Testis (tissue), 3 donors: ENCODE measurements around the gene CCDC150. TPM values are rescaled to one million over a fixed set of nuclear protein-coding genes. Genes with fewer than 3 reads are reported as not detected.

Experiments used
- DNase-seq: peaks from one replicate; pipeline ENCODE4 v3.0.0-alpha.2; 2019
- H3K27ac ChIP-seq, 2 donors: fragments of 200-600 bp; sonication (generic); one replicate each; pipeline ENCODE4 v1.5.1; 2019
- H3K27me3 ChIP-seq: fragments of 200-600 bp; sonication (generic); one replicate; pipeline ENCODE4 v1.5.1; 2019
- H3K36me3 ChIP-seq: fragments of 200-600 bp; sonication (generic); one replicate; pipeline ENCODE4 v1.5.1; 2017; ENCODE audit warnings: low read depth; ENCODE audit errors: missing control alignments
- H3K4me1 ChIP-seq: fragments of 200-600 bp; sonication (generic); one replicate; pipeline ENCODE4 v1.5.1; 2019
- H3K4me3 ChIP-seq, 2 donors: fragments of 200-600 bp; sonication (generic); one replicate each; pipeline ENCODE4 v1.5.1; 2017 to 2019
- H3K9me3 ChIP-seq: fragments of 200-600 bp; sonication (generic); one replicate; pipeline ENCODE4 v1.5.1; 2017
- POLR2A ChIP-seq: fragments of 450-650 bp; IDR thresholded peaks from one replicate; pipeline ENCODE4 v1.6.1; 2017; ENCODE audit warnings: antibody characterized with exemption, mild to moderate bottlenecking, moderate library complexity
- whole genome bisulfite sequencing, 2 donors: methylation state at CpG; one replicate each; pipeline ENCODE4 v1.1.5; 2018; 5-methylcytosine and 5-hydroxymethylcytosine counted together
- intact Hi-C: fragments of 100-400 bp; cut with DNase I; formaldehyde crosslinking; loops from one replicate; pipeline ENCODE4 v1.15.1; 2023; ENCODE audit warnings: low total_unique reads
- polyA plus RNA-seq: library from polyadenylated mRNA; stranded (reverse); fragments of 350-450 nt; fragmentation: Illumina TruSeq; extraction: RNeasy Lipid Tissue Mini Kit (QIAGEN cat#74804); gene quantifications from one replicate; pipeline ENCODE4 v1.2.3, GENCODE V29; 2014; ENCODE audit warnings: low read depth, low replicate concordance; ENCODE audit not compliant: insufficient read depth
- total RNA-seq, 2 donors: library from RNA; depleted of rRNA; stranded (reverse); fragments of >200 nt; gene quantifications; one replicate each; pipeline ENCODE4 v1.2.3, GENCODE V29; 2016
- TF ChIP-seq, protein P1 (sequence below), 3 experiments: fragments of 450-650 bp in 2 of 3; fragments of 200-600 bp in 1 of 3; sonication (generic) in 1 of 3; IDR thresholded peaks; one replicate each; pipeline ENCODE4 v1.5.1; 2016 to 2019; ENCODE audit warnings: antibody characterized with exemption in 3 of 3, mild to moderate bottlenecking in 2 of 3, moderate library complexity in 1 of 3

Gene CCDC150
- total and polyA plus RNA-seq, 3 donors from 2014 or later = 22.7 to 52.0 (median 31.7) TPM

DNA sequence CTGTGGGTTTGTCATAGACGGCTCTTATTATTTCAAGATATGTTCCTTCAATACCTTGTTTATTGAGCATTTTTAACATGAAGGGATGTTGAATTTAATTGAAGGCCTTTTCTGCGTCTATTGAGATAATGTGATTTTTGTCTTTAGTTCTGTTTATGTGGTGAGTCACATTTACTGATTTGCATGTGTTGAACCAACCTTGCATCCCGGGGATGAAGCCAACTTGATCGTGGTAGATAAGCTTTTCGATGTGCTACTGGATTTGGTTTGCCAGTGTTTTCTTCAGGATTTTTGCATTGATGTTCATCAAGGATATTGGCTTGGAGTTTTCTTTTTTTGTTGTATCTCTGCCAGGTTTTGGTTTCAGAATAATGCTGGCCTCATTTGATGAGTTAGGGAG, 99.5 kb downstream of the CCDC150 start:
- Histone ChIP-seq H3K27me3 (no peaks in the 10 kb centered on the region), H3K36me3 (no peaks in the 10 kb centered on the region), H3K27ac (no peak overlapping the region), H3K4me3 (no peak overlapping the region), H3K4me1 (no peaks in the 10 kb centered on the region), H3K9me3 (no peaks in the 10 kb centered on the region)
- TF ChIP-seq POLR2A = no peak
- TF ChIP-seq, protein P1, sequence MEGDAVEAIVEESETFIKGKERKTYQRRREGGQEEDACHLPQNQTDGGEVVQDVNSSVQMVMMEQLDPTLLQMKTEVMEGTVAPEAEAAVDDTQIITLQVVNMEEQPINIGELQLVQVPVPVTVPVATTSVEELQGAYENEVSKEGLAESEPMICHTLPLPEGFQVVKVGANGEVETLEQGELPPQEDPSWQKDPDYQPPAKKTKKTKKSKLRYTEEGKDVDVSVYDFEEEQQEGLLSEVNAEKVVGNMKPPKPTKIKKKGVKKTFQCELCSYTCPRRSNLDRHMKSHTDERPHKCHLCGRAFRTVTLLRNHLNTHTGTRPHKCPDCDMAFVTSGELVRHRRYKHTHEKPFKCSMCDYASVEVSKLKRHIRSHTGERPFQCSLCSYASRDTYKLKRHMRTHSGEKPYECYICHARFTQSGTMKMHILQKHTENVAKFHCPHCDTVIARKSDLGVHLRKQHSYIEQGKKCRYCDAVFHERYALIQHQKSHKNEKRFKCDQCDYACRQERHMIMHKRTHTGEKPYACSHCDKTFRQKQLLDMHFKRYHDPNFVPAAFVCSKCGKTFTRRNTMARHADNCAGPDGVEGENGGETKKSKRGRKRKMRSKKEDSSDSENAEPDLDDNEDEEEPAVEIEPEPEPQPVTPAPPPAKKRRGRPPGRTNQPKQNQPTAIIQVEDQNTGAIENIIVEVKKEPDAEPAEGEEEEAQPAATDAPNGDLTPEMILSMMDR (IDR thresholded peaks at IDR 0.05) = no peak
- WGBS, 2 donors = 93 to 95% methylated on average over 5 of the region's 5 CpGs
- intact Hi-C loops = no loop called here
- no peak for DNase-seq

DNA sequence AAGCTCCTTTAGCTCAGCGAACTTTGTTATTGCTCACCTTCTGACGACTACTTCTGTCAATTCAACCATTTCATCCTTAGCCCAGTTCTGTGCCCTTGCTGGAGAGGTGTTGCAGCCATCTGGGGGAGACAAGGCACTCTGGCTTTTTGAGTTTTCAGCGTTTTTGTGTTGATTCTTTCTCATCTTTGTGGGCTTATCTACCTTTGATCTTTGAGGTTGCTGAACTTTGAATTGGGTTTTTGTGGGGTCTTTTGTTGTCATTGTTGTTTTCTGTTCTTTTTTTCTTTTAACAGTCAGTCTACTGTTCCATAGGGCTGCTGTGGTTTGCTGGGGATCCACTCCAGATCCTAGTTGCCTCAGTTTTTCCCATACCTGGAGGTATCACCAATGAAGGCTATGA, 102.7 kb downstream of the CCDC150 start:
- no peaks in the 10 kb centered on the region for H3K36me3 ChIP-seq
- H3K4me1 ChIP-seq = no peaks in the 10 kb centered on the region
- no peak overlapping the region for H3K27ac ChIP-seq
- H3K9me3 ChIP-seq = no peaks in the 10 kb centered on the region
- H3K27me3 ChIP-seq = no peaks in the 10 kb centered on the region
- WGBS, 2 donors = 92 to 93% methylated on average over 3 of the region's 3 CpGs
- DNase-seq = no peak
- intact Hi-C loops = no loop called here
- TF ChIP-seq, protein P1 (IDR thresholded peaks at IDR 0.05) = no peak
- TF ChIP-seq POLR2A = no peak
- no peak overlapping the region for H3K4me3 ChIP-seq

GRCh38 chr2:196742685-196743084, 103.2 kb downstream of the CCDC150 start:
- Histone ChIP-seq H3K27ac (no peak overlapping the region), H3K36me3 (no peaks in the 10 kb centered on the region), H3K4me1 (no peaks in the 10 kb centered on the region), H3K9me3 (no peaks in the 10 kb centered on the region), H3K4me3 (no peak overlapping the region), H3K27me3 (no peaks in the 10 kb centered on the region)
- no peak for DNase-seq
- TF ChIP-seq POLR2A = no peak
- TF ChIP-seq, protein P1 (IDR thresholded peaks at IDR 0.05) = no peak
- WGBS, 2 donors = 71% methylated on average over 3 of the region's 3 CpGs; no CpG with 5 or more reads in 1 of the 2 donors
- intact Hi-C loops = no loop called here

DNA sequence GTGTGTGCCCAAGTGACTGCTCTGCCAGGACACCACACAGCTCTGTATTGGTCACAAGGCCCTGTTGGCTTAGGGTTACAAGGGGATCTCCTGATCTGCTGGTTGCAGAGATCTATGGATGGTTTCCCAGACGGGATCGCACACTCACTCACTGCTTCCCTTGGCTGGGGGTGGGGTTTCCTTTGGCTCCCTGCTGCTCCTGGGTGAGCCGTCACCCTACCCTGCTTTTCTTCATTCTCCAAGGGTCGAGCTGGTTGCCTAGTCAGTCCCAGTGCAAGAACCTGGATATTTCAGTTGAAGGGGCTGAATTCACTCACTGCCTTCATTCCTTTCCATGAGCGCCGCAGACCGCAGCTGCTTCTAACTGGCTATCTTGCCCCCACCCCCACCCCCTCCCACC, 103.7 kb downstream of the CCDC150 start:
- Histone ChIP-seq H3K36me3 (no peaks in the 10 kb centered on the region), H3K4me1 (no peaks in the 10 kb centered on the region), H3K4me3 (no peak overlapping the region), H3K27ac (no peak overlapping the region), H3K27me3 (no peaks in the 10 kb centered on the region), H3K9me3 (no peaks in the 10 kb centered on the region)
- no peak for DNase-seq
- TF ChIP-seq, protein P1 (IDR thresholded peaks at IDR 0.05) = no peak
- no peak for TF ChIP-seq POLR2A
- 92 to 95% methylated on average over 7 of the region's 7 CpGs for WGBS, 2 donors
- intact Hi-C loops = no loop called here

DNA sequence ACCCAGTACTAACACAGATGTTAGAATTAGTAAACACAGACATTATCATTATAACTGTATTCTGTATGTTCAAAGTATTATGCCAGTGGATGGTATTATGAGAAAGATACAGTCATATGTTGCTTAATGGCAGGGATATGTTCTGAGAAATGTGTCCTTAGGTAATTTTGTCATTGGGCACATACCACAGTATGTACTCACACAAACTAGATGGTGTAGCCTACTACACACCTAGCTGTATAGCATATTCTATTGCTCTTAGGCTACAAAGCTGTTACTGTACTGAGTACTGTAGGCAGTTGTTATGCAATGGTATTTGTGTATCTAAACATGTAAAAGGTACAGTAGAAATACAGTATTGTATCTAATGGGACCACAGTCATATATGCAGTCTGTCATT, 106.2 kb downstream of the CCDC150 start:
- intact Hi-C loops = no loop called here
- H3K27ac ChIP-seq = no peak overlapping the region
- H3K27me3 ChIP-seq = no peaks in the 10 kb centered on the region
- no peak for DNase-seq
- no peaks in the 10 kb centered on the region for H3K9me3 ChIP-seq
- H3K4me1 ChIP-seq = no peaks in the 10 kb centered on the region
- H3K4me3 ChIP-seq = no peak overlapping the region
- no peak for TF ChIP-seq POLR2A
- TF ChIP-seq, protein P1 (IDR thresholded peaks at IDR 0.05) = no peak
- H3K36me3 ChIP-seq = no peaks in the 10 kb centered on the region
